ENCODE results near the gene DNAJB2.

DNAJB2 gene

DNA sequence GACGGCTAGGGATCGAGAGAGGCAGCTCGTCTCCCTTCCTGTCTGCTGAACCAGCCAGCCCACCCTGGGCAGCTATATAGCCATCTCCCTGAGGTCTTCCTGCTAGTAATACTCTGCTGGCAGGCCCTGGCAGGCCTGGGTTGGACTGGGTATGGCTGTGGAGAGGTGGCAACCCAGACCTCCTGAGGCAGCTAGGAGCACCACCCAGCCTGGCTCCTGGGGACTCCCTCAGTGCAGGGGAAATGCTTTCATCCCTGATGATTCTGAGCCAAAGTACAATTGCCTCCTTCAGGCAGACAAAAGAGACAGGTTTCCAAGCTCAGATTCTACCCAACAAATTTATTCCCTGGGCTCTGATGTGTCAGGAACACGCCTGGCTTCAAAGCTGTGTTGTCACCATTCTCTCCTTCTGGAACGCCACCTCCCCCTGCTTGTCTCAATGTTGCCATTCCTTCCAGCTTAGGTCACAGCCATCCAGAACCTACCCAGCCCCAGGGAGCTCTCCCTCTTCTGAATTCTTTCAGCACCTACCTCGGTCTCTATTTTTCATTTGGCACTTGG, 4.7 kb upstream of the DNAJB2 start:
- Histone ChIP-seq H3K4me3 (ENCODE audit: low read depth in 1 of 2, low read length in 2 of 2) (no peak overlapping the region), H4K20me1 (ENCODE audit: insufficient read depth, low read length) (peaks cover 4% of the 10 kb centered on the region; the same call in 1 of the 2 replicates), H2AFZ (ENCODE audit: low read depth, low read length) (no peak overlapping the region), H3K79me2 (ENCODE audit: insufficient read depth, low read length) (no peaks in the 10 kb centered on the region), H3K27me3 (ENCODE audit: insufficient read depth, low read length, poor library complexity) (peaks cover 11% of the 10 kb centered on the region), H3K36me3 (ENCODE audit: insufficient read depth, low read length) (no peaks in the 10 kb centered on the region), H3K9me3 (ENCODE audit: insufficient read depth, low read length, severe bottlenecking) (no peaks in the 10 kb centered on the region), H3K4me1 (ENCODE audit: insufficient read depth, low read length) (peaks cover 18% of the 10 kb centered on the region), H3K4me2 (ENCODE audit: insufficient read depth, low read length) (no peak overlapping the region), H3K9ac (ENCODE audit: low read depth, low read length) (no peak overlapping the region), H3K27ac (ENCODE audit: low read length) (no peak overlapping the region)
- no peak for DNase-seq
- TF ChIP-seq EZH2 (IDR thresholded peaks at IDR 0.05; ENCODE audit: borderline replicate concordance, low read depth, low read length, severe bottlenecking): no peak
- TF ChIP-seq, protein P1, sequence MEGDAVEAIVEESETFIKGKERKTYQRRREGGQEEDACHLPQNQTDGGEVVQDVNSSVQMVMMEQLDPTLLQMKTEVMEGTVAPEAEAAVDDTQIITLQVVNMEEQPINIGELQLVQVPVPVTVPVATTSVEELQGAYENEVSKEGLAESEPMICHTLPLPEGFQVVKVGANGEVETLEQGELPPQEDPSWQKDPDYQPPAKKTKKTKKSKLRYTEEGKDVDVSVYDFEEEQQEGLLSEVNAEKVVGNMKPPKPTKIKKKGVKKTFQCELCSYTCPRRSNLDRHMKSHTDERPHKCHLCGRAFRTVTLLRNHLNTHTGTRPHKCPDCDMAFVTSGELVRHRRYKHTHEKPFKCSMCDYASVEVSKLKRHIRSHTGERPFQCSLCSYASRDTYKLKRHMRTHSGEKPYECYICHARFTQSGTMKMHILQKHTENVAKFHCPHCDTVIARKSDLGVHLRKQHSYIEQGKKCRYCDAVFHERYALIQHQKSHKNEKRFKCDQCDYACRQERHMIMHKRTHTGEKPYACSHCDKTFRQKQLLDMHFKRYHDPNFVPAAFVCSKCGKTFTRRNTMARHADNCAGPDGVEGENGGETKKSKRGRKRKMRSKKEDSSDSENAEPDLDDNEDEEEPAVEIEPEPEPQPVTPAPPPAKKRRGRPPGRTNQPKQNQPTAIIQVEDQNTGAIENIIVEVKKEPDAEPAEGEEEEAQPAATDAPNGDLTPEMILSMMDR (IDR thresholded peaks at IDR 0.05; ENCODE audit: borderline replicate concordance, extremely low read depth, low read length, poor library complexity, severe bottlenecking): no peak
- no peak for ATAC-seq (ENCODE audit: insufficient read depth, low read depth)

DNA sequence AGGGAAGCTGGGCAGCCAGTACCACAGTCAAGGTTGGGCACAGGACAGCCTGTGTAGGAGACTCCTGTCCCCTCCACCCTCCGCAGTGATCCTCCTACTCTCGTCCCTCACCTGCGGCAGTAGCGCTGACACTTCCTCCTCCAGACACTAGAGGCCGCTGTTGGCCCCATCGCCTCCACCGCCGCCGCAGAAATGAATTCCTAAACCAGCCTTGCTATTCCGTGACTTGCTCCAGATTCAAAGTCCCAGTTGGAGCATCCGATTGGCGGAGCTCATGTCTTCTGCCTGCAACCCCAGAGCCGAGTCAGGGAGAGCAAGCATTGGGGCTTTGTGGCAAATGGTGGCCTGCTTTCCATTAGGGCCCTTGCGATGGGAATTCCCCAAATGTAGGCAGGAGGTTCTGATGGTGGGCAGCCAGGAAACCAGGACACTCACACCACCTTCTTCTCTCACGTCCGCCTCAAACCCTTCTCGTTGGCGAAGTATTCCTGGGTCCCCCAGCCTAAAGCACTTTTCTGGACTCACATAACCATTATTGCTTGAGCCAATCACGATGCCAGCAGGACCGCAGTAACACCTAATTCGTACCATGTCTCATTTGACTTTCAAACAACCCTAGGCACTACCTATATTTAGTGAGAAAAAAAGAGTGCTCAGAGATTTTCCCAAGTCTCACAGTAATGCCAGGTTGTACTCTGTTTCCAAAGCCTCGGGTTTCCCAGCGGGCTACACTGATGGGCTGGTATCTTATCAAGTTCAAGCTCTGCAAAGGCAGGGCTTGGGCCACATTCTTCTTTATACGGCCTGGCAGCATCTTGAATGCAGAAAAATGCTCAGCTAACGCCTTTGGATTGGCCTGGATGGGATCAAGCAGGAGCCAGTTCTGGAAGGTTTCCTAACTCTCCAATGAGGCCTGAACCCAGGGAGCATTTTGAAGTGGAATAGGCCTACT, 1.2 kb upstream of the DNAJB2 start:
- 0 out of 2 replicates have a peak, but pooled peaks cover 2% of the 10 kb centered on the region for H3K36me3 ChIP-seq (ENCODE audit: insufficient read depth, low read length)
- DNase-seq: peak; percentile 73
- H3K79me2 ChIP-seq (ENCODE audit: insufficient read depth, low read length): no peaks in the 10 kb centered on the region
- H3K4me1 ChIP-seq (ENCODE audit: insufficient read depth, low read length): peaks cover 27% of the 10 kb centered on the region
- peaks cover 4% of the 10 kb centered on the region; the same call in 1 of the 2 replicates for H4K20me1 ChIP-seq (ENCODE audit: insufficient read depth, low read length)
- peak; percentile 24 for ATAC-seq (ENCODE audit: insufficient read depth, low read depth)
- peak overlapping the region in 1 of 2 experiments; percentile 60; a peak in 2 of 4 replicates for H3K4me3 ChIP-seq (ENCODE audit: low read depth in 1 of 2, low read length in 2 of 2)
- TF ChIP-seq, protein P1 (IDR thresholded peaks at IDR 0.05; ENCODE audit: borderline replicate concordance, extremely low read depth, low read length, poor library complexity, severe bottlenecking): peak; percentile 99
- no peak for TF ChIP-seq EZH2 (IDR thresholded peaks at IDR 0.05; ENCODE audit: borderline replicate concordance, low read depth, low read length, severe bottlenecking)
- peak overlapping the region; percentile 61; the same call in 1 of the 2 replicates for H3K27ac ChIP-seq (ENCODE audit: low read length)
- peak overlapping the region; percentile 64; the same call in 1 of the 2 replicates for H3K9ac ChIP-seq (ENCODE audit: low read depth, low read length)
- H3K27me3 ChIP-seq (ENCODE audit: insufficient read depth, low read length, poor library complexity): no peaks in the 10 kb centered on the region
- H2AFZ ChIP-seq (ENCODE audit: low read depth, low read length): peak overlapping the region; percentile 51; the same call in 1 of the 2 replicates
- H3K9me3 ChIP-seq (ENCODE audit: insufficient read depth, low read length, severe bottlenecking): no peaks in the 10 kb centered on the region
- peak overlapping the region; percentile 96 for H3K4me2 ChIP-seq (ENCODE audit: insufficient read depth, low read length)

DNA sequence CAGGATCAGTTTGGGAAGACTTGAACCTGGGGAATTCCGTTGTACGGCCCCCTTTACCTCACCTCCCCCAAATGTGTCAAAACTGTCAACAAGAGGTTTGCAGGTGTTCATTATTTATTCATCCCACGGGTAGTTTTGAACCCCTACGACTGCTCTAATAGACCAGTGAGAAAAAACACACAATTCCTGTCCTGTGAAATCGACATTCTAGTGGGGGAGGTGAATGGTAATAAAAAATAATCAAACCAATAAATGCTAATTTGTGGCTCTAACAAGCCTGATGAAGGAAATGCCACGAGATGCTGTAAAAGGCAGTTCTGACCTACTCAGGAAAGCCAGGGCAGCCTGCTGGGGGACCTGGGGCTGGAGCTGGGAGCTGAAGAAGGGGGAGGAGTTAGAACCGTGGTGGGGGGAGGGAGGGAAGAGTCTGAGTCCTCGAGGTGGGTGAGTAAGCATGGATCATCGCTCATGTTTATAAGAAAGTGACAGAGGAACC, 463 bp upstream of the DNAJB2 start:
- peaks cover 4% of the 10 kb centered on the region; the same call in 1 of the 2 replicates for H4K20me1 ChIP-seq (ENCODE audit: insufficient read depth, low read length)
- no peaks in the 10 kb centered on the region for H3K9me3 ChIP-seq (ENCODE audit: insufficient read depth, low read length, severe bottlenecking)
- no peak; the same call in 2 of the 3 replicates for ATAC-seq (ENCODE audit: insufficient read depth, low read depth)
- H3K4me3 ChIP-seq (ENCODE audit: low read depth in 1 of 2, low read length in 2 of 2): peak overlapping the region; percentile 19 to 60; a peak in 3 of 4 replicates
- no peak for DNase-seq
- H3K9ac ChIP-seq (ENCODE audit: low read depth, low read length): peak overlapping the region; percentile 64; the same call in 1 of the 2 replicates
- TF ChIP-seq, protein P1 (IDR thresholded peaks at IDR 0.05; ENCODE audit: borderline replicate concordance, extremely low read depth, low read length, poor library complexity, severe bottlenecking): no peak
- no peak for TF ChIP-seq EZH2 (IDR thresholded peaks at IDR 0.05; ENCODE audit: borderline replicate concordance, low read depth, low read length, severe bottlenecking)
- no peaks in the 10 kb centered on the region for H3K27me3 ChIP-seq (ENCODE audit: insufficient read depth, low read length, poor library complexity)
- peak overlapping the region; percentile 61; the same call in 1 of the 2 replicates for H3K27ac ChIP-seq (ENCODE audit: low read length)
- H3K36me3 ChIP-seq (ENCODE audit: insufficient read depth, low read length): 0 out of 2 replicates have a peak, but pooled peaks cover 2% of the 10 kb centered on the region
- peak overlapping the region; percentile 54; the same call in 1 of the 2 replicates for H2AFZ ChIP-seq (ENCODE audit: low read depth, low read length)
- H3K4me2 ChIP-seq (ENCODE audit: insufficient read depth, low read length): peak overlapping the region; percentile 96
- H3K4me1 ChIP-seq (ENCODE audit: insufficient read depth, low read length): peaks cover 27% of the 10 kb centered on the region
- no peaks in the 10 kb centered on the region for H3K79me2 ChIP-seq (ENCODE audit: insufficient read depth, low read length)

Data from DND-41 (cell line).